ENCODE data around the gene FMNL2.

Gene FMNL2

GRCh38 chr2:152647552-152647951 lies 312.6 kb downstream of the FMNL2 start:
- no peak for DNase-seq (ENCODE audit: low read depth)

GRCh38 chr2:152648336-152648735 lies 313.4 kb downstream of the FMNL2 start:
- DNase-seq (ENCODE audit: low read depth): no peak

DNA sequence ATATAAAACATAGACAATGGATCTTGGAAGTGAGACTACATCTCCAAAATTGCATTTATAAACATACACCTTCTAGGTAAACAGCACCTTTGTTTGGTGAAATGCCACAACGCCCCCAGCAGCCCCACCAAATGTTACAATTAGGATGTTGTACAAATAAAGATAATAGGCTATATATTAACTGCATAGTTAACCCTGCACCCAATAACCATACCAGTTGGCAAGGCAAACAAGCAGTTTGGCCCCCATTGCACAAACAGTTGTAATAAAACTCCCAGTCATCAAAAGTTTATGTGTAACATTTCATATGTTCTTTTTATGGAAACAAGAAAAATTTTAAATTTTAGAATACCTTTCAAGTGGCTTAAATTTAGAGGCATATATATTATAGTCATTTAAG lies 315.0 kb downstream of the FMNL2 start:
- DNase-seq (ENCODE audit: low read depth): no peak

DNA sequence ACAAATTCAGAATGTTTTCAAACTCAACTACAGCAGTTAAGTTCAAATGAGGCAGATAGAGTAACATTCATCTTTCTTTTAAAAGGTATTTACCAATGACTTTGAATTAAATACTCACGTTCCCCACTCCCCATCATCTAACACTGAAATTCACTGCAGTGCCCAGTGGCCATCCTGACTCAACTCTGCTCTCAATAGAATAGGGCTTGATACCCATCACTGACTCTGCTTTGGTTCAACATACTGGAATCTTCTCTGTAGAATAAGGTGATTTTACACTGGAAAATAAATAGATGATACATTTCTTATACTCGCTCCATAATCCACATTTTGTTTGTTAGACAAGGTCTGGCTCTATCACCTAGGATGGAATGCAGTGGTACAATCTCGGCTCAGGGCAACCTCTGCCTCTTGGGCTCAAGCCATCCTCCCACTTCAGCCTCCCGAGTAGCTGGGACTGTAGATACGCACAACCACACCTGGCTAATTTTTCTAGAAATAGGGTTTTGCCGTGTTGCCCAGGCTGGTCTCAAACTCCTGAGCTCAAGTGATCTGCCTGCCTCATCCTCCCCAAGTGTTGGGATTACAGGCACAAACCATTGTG lies 315.9 kb downstream of the FMNL2 start:
- no peak for DNase-seq (ENCODE audit: low read depth)

DNA sequence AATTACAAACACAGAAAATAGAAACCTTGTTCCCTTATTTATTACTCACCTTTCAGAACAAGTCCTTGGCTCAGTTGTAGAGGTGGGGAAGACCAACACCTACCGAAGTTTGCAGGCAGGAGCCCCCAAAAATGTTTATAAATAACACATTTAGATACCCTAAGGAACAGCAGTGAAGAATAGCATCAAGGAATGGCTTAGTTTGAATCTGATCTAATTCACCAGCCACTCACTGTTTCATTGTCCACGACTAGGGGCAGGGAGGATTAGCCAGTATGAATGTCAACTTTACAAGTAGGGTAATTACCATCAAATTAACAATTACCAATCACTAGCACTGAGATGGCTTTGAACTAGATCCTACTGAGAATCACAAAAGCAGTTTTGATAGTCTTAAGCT lies 316.9 kb downstream of the FMNL2 start:
- DNase-seq (ENCODE audit: low read depth): no peak

DNA sequence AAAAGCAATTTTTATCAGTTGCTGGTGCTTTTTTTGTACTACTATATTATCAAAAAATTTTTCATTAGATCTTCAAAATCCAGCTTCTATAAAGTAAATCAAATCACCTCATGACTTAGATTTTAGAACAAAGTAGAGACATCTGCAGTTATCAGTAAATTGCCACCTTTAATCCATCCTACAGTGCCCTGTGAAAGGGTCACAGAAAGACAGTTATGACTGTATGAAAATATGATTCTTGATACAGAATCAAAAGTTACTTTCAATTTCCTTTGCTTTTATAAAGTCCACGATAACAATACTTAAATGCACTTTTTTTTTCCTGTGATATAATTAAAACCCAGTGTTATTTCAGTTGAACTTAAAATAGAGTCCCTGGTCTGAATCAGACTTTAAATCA lies 320.9 kb downstream of the FMNL2 start:
- DNase-seq (ENCODE audit: low read depth): no peak

- DNase-seq (ENCODE audit: low read depth): no peak
These were observed 322.1 kb downstream of the FMNL2 start for GRCh38 chr2:152657043-152657442.

DNA sequence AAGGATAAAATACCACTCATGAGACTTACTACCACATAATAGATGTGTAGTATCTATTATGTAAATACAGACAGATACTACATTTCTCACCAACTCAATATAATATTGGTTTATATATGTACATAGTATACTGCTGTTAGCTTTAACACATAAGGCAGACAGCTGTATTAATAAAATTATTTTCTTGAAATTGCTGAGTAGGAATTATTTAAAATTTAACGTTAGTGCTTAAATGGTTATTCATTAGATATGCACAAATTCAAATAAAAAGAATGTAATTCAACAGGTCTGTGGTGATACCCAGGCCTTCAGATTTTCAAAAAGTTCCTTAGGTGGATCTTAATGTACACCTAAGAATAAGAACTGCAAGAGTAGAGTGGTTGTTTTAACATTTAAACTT lies 323.2 kb downstream of the FMNL2 start:
- DNase-seq (ENCODE audit: low read depth): no peak

DNA sequence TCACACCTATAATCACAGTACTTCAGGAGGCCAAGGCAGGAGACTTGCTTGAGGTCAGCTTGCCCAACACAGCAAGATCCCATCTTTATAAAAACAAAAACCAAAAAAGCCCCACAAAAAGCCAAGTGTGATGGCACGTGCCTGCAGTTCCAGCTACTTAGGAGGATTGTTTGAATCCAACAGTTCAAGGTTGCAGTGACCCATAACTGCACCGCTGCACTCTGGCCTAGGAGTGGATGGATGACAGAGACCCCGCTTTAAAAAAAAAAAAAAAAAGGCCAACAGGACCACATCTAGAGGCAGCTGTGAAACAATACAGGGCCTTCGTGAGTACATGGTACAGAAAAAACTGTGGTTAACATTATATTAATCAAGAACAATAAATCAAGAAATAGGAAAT lies 326.1 kb downstream of the FMNL2 start:
- DNase-seq (ENCODE audit: low read depth): no peak

DNA sequence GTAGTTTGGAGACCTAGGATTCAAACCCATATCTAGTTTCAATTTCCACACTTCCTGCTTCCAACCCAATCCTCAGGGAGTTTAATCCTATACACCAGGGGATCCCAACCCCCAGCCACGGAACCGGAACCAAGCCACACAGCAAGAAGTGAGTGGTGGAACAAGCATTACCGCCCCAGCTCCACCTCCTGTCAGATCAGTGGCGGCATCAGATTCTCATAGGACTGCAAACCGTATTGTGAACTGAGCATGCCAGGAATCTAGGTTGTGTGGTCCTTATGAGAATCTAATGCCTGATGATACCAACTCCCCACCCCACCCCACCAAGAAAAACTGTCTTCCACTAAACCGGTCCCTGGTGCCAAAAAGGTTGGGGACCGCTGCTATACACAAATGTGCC lies 329.8 kb downstream of the FMNL2 start:
- no peak for DNase-seq (ENCODE audit: low read depth)

DNA sequence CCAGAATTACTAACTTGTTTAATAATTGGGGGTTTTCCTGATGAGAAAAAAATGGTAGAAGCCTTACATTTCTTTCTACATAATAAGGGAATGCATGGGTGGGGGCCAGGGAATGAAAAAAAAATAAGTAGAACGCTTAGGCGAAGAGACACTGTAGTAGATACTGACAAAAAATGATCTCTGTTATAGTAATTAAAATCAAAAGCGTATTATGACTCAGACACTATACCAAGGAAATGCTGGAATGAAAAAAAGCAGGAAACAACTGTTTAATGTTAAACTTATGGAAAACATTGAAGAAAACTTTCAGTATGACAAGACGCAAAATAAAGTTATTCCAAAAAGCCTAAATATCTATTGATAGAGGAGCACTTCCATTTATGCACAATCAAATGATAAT lies 339.4 kb downstream of the FMNL2 start:
- no peak for DNase-seq (ENCODE audit: low read depth)

DNA sequence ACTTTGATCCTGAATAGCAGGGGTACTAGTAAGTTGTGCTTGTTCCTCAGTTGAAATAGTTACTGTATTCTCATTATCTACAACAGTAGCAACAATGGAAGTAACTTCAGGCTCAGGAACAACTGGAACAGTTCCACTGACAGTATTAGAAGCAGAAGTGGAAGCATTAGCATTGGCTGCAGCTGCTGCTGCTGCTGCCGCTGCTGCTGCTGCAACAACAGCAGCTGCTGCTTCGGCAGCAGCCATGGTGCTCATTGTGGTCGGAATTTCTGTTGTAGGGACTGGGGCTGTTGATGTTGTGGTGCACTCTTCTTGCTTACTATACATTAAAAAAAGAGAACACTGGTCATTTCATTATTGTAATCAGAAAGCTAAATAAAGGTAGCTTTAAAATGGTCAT lies 341.5 kb downstream of the FMNL2 start:
- no peak for DNase-seq (ENCODE audit: low read depth)

GRCh38 chr2:152678808-152679207 lies 343.8 kb downstream of the FMNL2 start:
- DNase-seq (ENCODE audit: low read depth): no peak

DNA sequence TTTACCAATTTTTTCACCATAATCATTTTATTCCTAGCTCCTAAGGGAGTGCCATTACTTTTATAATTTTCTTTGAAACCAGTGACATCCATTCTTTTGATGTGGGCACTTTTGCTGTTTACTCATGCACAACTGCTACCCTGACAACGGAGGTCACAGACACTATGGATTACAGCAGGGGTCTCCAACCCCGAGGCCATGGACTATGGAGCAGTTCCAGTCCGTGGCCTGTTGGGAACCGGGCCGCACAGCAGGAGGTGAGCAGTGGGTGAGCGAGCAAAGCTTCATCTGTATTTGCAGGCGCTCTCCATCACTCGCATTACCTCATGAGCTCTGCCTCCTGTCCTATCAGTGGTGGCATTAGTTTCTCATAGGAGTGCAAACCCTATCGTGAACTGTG lies 347.7 kb downstream of the FMNL2 start:
- DNase-seq (ENCODE audit: low read depth): no peak

DNA sequence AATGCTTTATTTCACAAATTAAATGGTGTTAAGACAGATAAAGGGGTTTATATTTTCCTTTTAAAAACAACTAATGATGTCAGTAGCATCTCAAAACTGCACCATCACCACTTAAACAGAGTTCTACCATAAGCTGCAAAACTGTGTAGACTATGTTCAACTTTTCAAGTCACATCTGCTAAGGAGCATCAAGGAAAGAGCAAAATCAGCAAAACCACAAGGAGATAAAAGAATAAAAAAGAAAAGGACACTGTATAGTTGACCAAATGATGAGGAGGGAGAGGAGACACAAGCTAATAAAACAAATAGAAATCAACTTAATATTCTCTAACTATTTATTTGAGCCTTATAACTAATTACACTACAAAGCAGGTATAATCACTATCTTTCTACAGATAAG lies 348.4 kb downstream of the FMNL2 start:
- no peak for DNase-seq (ENCODE audit: low read depth)

DNA sequence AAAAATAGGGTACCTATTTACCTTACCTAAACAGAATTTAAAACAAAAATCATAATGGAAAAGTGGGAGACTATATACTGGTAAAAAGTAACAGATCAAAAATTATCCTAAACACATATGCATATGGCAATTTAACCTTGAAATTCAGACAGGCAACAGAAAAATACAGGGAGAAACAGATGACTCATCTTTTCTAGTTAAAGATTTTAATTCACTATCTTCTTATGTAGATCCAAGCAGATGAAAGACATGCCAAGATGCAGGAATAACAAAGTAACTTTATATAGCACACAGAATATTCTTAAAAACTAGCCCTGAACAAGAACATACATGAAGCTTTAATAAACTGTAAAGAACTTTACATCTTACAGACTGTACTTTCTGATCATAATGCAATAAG lies 351.3 kb downstream of the FMNL2 start:
- DNase-seq (ENCODE audit: low read depth): no peak

GRCh38 chr2:152693033-152693432 lies 358.1 kb downstream of the FMNL2 start:
- DNase-seq (ENCODE audit: low read depth): no peak

- DNase-seq (ENCODE audit: low read depth): peak; percentile 9
These were observed 359.2 kb downstream of the FMNL2 start for GRCh38 chr2:152694161-152694661.

- DNase-seq (ENCODE audit: low read depth): no peak
These were observed 360.8 kb downstream of the FMNL2 start for GRCh38 chr2:152695763-152696162.

DNA sequence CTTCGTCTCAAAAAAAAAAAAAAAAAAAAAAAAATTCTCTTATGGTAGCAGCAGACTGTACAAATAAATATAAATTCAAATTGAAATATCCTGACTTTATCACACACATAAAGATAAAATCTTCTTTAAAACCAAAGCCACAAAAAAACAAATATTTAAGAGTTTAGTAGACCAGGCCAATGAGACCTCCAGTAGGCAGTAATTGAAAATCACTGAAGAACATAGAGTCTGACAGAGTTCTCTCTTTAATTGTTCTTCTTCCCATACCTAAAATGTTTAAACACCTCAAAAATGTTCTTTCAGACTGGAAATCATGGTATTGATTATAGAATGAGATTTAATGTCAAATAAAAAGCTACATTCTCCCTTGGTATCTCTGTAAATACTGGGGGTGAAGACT lies 361.5 kb downstream of the FMNL2 start:
- DNase-seq (ENCODE audit: low read depth): no peak
